Thymus (tissue), 14 donors: ENCODE data around the gene ZNF425. TPM values are rescaled to one million over a fixed set of nuclear protein-coding genes. Genes with fewer than 3 reads are reported as not detected.

Experiments
- DNase-seq, 9 donors: peaks; one replicate each; pipeline ENCODE4 v3.0.0-alpha.2; 2013; ENCODE audit warnings: low spot score in 9 of 9, low read depth in 6 of 9, missing footprints in 1 of 9
- H3K27ac ChIP-seq, 2 donors: one replicate each; pipeline ENCODE4 v1.5.1; 2013; ENCODE audit warnings: control low read depth in 1 of 2, low read depth in 1 of 2, low read length in 1 of 2, mild to moderate bottlenecking in 1 of 2, moderate library complexity in 1 of 2
- H3K27me3 ChIP-seq, 2 donors: one replicate each; pipeline ENCODE4 v1.5.1; 2013; ENCODE audit warnings: low read length in 1 of 2; ENCODE audit not compliant: control insufficient read depth in 2 of 2, insufficient read depth in 1 of 2
- H3K36me3 ChIP-seq, 2 donors: one replicate each; pipeline ENCODE4 v1.5.1; 2013; ENCODE audit warnings: low read length in 1 of 2, mild to moderate bottlenecking in 1 of 2, moderate library complexity in 1 of 2; ENCODE audit not compliant: control insufficient read depth in 2 of 2, insufficient read depth in 2 of 2
- H3K4me1 ChIP-seq, 2 donors: one replicate each; pipeline ENCODE4 v1.5.1; 2013; ENCODE audit warnings: low read length in 2 of 2; ENCODE audit not compliant: control insufficient read depth in 2 of 2, insufficient read depth in 2 of 2
- H3K4me3 ChIP-seq, 2 donors: one replicate each; pipeline ENCODE4 v1.5.1; 2013; ENCODE audit warnings: low read length in 2 of 2, control low read depth in 1 of 2, mild to moderate bottlenecking in 1 of 2
- H3K9me3 ChIP-seq, 2 donors: one replicate each; pipeline ENCODE4 v1.5.1; 2013; ENCODE audit warnings: low read length in 1 of 2, mild to moderate bottlenecking in 1 of 2; ENCODE audit not compliant: control insufficient read depth in 2 of 2, insufficient read depth in 1 of 2
- WGBS: extraction: QIAGEN DNeasy Blood & Tissue Kit; methylation state at CpG from one replicate; pipeline ENCODE4 v1.1.7; 2013; 5-methylcytosine and 5-hydroxymethylcytosine counted together
- long read RNA-seq, 10 donors: transcript quantifications; one replicate each; lab custom pipeline, GENCODE V29; 2026
- polyA plus RNA-seq: library from polyadenylated mRNA; stranded (reverse); fragments of 200-250 nt; gene quantifications from one replicate; pipeline ENCODE4 v1.2.3, GENCODE V29; 2013
- total RNA-seq: library from RNA; stranded (reverse); fragments of 120-200 nt; gene quantifications from one replicate; pipeline ENCODE4 v1.2.4, GENCODE V29; 2013
- donor health status: healthy.

The ZNF425 gene
- total RNA-seq (2.2 TPM), polyA plus RNA-seq (1.6 TPM)
- long read RNA-seq, donor 1: 0 reads
- long read RNA-seq, donor 2: 0 reads
- long read RNA-seq, donor 3, partial matches to known transcripts: 0 of 2 reads
- long read RNA-seq, donor 3, other reads (novel, unspliced or antisense): 0 of 2 reads
- long read RNA-seq, donor 4, partial matches to known transcripts: 0 of 1 reads
- long read RNA-seq, donor 4, other reads (novel, unspliced or antisense): 0 of 1 reads
- long read RNA-seq, donor 5: 0 reads
- long read RNA-seq, donor 6, partial matches to known transcripts: 0 of 2 reads
- long read RNA-seq, donor 6, other reads (novel, unspliced or antisense): 0 of 2 reads
- long read RNA-seq, donor 7: 0 reads
- long read RNA-seq, donor 8, partial matches to known transcripts: 0 of 1 reads
- long read RNA-seq, donor 8, other reads (novel, unspliced or antisense): 0 of 1 reads
- long read RNA-seq, donor 9: 0 reads
- long read RNA-seq, donor 10: 0 reads

- DNase-seq: peak; percentile 70 to 97 (median 93)
- Histone ChIP-seq H3K9me3 (peaks cover 3 to 10% of the 10 kb centered on the region in 2 donors), H3K4me3 (peak within 1 kb of the TSS; percentile 93 to 97), H3K36me3 (peaks cover 8 to 9% of the 10 kb centered on the region in 2 donors), H3K27me3 (no peaks in the 10 kb centered on the region), H3K4me1 (peaks cover 4 to 13% of the 10 kb centered on the region in 2 donors), H3K27ac (peak within 1 kb of the TSS; percentile 92 to 96)
- WGBS: under 1% methylated on average over 72 of the region's 72 CpGs
Measured at GRCh38 chr7:149125863-149126661, at the start of gene ZNF425. Gene ZNF425, minus strand, starts transcription at chr7:149126324. Its CDS starts 111 bp downstream, at chr7:149126213.

DNA sequence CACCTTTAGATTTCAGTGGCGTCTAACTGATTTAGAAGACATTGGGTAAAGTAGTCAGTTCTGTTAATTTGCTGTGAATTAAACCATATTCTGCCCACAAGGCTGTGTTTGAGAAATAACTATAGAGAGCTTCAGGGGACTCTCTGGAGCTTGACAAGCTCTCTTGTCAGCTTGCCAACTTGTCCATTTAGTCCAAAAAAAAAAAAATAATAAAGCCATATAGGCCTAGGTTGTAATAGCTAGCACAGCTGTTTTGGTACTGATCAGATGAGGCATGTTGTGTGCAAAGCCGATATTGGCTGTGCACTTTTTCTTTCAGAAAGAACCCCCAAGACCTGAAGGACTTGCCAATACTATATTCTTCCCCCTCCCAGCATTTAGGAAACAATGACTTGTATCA, 49.0 kb upstream of the ZNF425 start:
- DNase-seq: no peak
- no peak overlapping the region for H3K4me3 ChIP-seq
- no peaks in the 10 kb centered on the region for H3K4me1 ChIP-seq
- H3K36me3 ChIP-seq: peaks cover 35 to 64% of the 10 kb centered on the region in 2 donors
- no peaks in the 10 kb centered on the region for H3K27me3 ChIP-seq
- H3K27ac ChIP-seq: no peak overlapping the region
- no peaks in the 10 kb centered on the region for H3K9me3 ChIP-seq
- WGBS: 96% methylated on average over 2 of the region's 2 CpGs

DNA sequence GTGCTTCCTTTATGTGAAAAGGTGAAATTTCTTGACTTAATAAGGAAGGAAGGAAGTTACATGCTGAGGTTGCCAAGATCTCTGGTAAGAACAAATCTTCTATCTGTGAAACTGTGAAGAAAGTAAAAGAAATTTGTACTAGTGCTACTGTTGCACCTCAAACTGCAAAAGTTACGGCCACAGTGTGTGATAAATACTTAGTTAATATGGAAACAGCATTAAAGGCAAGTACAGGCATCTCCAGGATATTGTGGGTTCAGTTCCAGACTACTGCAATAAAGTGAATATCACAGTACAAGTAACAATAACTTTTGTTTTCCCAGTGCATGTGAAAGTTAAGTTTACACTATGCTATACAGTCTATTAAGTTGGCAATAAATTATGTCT, 46.4 kb upstream of the ZNF425 start:
- H3K36me3 ChIP-seq: peaks cover 24 to 54% of the 10 kb centered on the region in 2 donors
- H3K27ac ChIP-seq: no peak overlapping the region

DNA sequence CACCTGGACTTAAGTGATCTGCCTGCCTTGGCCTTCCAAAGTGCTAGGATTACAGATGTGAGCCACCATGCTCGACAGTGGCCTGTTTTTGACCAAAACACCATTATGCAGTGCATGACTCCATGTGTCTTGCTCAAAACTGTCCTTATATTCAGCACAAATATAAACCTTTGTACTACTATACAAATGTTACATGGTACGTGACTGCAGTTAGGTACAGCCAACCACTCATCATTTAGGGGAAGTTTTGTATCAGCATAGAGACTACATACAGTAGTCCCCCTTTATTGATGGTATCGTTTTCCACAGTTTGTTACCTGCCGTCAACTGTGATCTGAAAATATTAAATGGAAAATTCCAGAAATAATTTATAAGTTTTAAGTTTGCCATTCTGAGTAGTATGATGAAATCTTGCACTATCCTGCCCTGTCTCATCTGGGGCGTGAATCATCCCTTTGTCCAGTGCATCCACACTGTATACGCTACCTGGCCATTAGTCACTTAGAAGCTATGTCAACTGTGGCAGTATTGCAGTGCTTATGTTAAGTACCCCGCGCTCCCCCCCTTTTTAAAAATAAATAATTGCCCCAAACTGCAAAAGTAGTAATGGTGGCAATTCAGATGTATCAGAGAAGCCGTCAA, 45.9 kb upstream of the ZNF425 start:
- H3K4me3 ChIP-seq: no peak overlapping the region
- WGBS: 87% methylated on average over 9 of the region's 9 CpGs
- H3K27me3 ChIP-seq: no peaks in the 10 kb centered on the region
- no peak overlapping the region for H3K27ac ChIP-seq
- H3K4me1 ChIP-seq: no peaks in the 10 kb centered on the region
- no peak for DNase-seq
- H3K36me3 ChIP-seq: peaks cover 22 to 52% of the 10 kb centered on the region in 2 donors
- H3K9me3 ChIP-seq: no peaks in the 10 kb centered on the region

More for the DNA sequence above, 46.4 kb upstream of the ZNF425 start:
- WGBS: 99% methylated on average over 1 of the region's 1 CpG
- Histone ChIP-seq H3K9me3 (no peaks in the 10 kb centered on the region), H3K4me1 (no peaks in the 10 kb centered on the region), H3K27me3 (no peaks in the 10 kb centered on the region), H3K4me3 (no peak overlapping the region)
- DNase-seq: no peak

GRCh38 chr7:149166630-149167352, 40.7 kb upstream of the ZNF425 start:
- Histone ChIP-seq H3K4me3 (no peak overlapping the region), H3K36me3 (peaks cover 42 to 60% of the 10 kb centered on the region in 2 donors), H3K9me3 (no peaks in the 10 kb centered on the region), H3K4me1 (no peaks in the 10 kb centered on the region), H3K27ac (no peak overlapping the region), H3K27me3 (no peaks in the 10 kb centered on the region)
- DNase-seq: no peak

GRCh38 chr7:149166142-149166541, 40.0 kb upstream of the ZNF425 start:
- WGBS: 99% methylated on average over 1 of the region's 1 CpG
- no peak for DNase-seq
- Histone ChIP-seq H3K4me3 (no peak overlapping the region), H3K36me3 (peaks cover 38 to 59% of the 10 kb centered on the region in 2 donors), H3K27ac (no peak overlapping the region), H3K27me3 (no peaks in the 10 kb centered on the region), H3K9me3 (no peaks in the 10 kb centered on the region), H3K4me1 (no peaks in the 10 kb centered on the region)

DNA sequence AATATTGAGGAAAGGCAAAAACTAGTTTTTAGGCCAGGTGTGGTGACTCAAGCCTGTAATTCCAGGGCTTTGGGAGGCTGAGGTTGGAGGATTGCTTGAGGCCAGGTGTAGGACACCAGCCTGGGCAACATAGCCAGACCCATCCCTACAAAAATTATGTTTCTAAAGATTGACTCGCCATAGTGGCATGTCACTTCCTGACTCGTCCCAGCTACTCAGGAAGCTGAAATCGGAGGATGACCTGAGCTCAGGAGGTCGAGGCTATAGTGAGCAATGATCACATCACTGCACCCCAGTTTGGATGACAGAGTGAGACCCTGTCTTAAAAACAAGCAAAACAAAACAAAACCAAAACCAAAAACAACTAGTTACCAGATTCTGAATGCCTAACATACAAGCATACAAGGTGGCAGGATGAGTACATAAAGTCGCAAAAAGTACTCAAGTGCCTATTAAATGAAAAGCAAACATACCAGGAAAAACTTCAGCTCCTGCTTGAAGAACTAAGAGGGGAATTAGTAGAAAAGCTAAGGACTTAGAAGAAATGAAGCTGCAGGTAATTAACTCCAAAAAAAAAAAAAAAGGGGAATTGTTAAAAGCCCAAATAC, 35.2 kb upstream of the ZNF425 start:
- Histone ChIP-seq H3K9me3 (no peaks in the 10 kb centered on the region), H3K4me1 (no peaks in the 10 kb centered on the region), H3K4me3 (no peak overlapping the region), H3K27me3 (no peaks in the 10 kb centered on the region), H3K27ac (no peak overlapping the region), H3K36me3 (peaks cover 35 to 44% of the 10 kb centered on the region in 2 donors)
- 95% methylated on average over 5 of the region's 5 CpGs for WGBS
- DNase-seq: no peak

DNA sequence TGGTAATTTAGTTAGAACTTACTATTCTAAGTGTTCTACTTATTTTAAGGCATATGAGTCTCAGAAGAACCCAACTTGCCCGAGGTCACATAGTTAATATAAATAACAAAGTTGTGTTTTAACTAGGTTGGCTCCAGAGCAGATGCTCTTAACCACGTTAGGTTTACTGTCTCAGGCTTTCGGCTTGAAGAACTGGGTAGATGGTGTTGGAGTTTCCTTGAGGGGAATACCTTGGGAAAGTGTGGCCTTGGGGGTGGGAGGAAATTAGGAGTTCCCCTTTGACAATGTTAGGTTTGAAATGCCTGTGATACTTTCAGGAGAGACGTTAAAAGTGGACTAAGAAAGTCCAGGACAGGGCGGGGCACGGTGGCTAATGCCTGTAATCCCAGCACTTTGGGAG, 30.8 kb upstream of the ZNF425 start:
- Histone ChIP-seq H3K4me1 (no peaks in the 10 kb centered on the region), H3K36me3 (peaks cover 34 to 38% of the 10 kb centered on the region in 2 donors), H3K27me3 (no peaks in the 10 kb centered on the region), H3K4me3 (no peak overlapping the region), H3K9me3 (no peaks in the 10 kb centered on the region), H3K27ac (no peak overlapping the region)
- no peak for DNase-seq
- WGBS: 98% methylated on average over 6 of the region's 6 CpGs
